ENCODE data around the gene ATP6V1G2. TPM values are rescaled to one million over a fixed set of nuclear protein-coding genes. Genes with fewer than 3 reads are reported as not detected.

Gene ATP6V1G2
- total and polyA plus RNA-seq, 2 of the 4 experiments (the other 2 are of a cell fraction) = 1.4 to 6.5 TPM

DNA sequence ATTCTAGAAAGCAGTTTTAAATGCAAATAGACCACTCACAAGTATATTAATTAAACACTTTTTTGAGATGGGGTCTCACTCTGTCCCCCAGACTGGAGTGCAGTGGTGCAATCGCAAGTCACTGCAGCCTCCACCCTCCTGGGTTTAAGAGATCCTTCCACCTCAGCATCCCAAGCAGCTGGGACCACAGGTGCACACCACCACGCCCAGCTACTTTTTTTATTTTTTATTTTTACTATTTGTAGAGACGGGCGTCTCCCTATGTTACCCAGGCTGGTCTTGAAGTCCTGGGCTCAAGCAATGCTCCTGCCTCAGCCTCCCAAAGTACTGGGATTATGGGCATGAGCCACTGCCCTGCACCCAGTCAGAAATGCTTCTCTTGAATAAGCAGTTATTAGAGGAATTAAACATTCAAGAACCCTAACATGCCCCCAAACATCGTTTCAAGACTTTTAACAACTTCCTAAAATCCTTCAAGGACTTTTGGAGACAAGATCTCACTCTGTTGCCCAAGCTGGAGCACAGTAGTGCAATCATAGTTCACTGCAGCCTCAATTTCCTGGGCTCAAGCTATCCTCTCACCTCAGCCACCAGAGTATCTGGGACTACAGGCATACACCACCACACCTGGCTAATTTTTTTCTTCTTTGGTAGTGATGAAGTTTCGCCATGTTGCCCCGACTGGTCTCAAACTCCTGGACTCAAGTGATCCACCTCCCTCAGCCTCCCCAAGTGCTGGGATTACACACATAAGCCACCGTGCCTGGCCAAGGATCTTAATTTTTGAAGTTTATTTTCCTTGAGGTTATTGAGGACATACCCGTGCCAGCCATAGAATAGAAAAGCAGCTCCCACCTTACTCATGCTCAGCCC is 14.4 kb downstream of the ATP6V1G2 start:
- H3K14ac ChIP-seq (replicated peaks; ENCODE audit: low read depth, low read length) = no peak overlapping the region
- POLR2A ChIA-PET (ENCODE audit: unreplicated experiment) = interaction anchor here (0.6 to 0.7 kb wide), 2 partner anchors 8 to 15 kb away, joined by 4 to 7 read pairs; no protein-coding TSS in a partner anchor
- no CpG with 5 or more reads among the region's 9 CpGs for WGBS, 2 experiments (ENCODE audit: extremely low coverage in 2 of 2, insufficient read length in 1 of 2)
- no peaks in the 10 kb centered on the region for H3K9me3 ChIP-seq (ENCODE audit: control insufficient read depth, insufficient read depth, low read length)
- intact Hi-C loops (cut with micrococcal nuclease) (no loop called here), dilution Hi-C loops (cut with HindIII; ENCODE audit: low sequenced_read_pairs, unreplicated experiment) (no loop called here), in situ Hi-C loops (cut with MboI; ENCODE audit: low sequenced_read_pairs) (no loop called here)
- H2AFZ ChIP-seq (replicated peaks; ENCODE audit: low read length, poor library complexity) = no peak overlapping the region
- H3K4me2 ChIP-seq (ENCODE audit: low read depth, low read length) = no peak overlapping the region
- no peak overlapping the region for H3K4ac ChIP-seq (ENCODE audit: low read depth, low read length)
- CTCF ChIA-PET = interaction anchor here (0.6 to 0.9 kb wide), 2 partner anchors 9 to 64 kb away, joined by 3 to 4 read pairs; partner anchors contain the start of gene DDX39B
- no peak overlapping the region for H3K23ac ChIP-seq (ENCODE audit: low read depth, low read length)
- H3K9me1 ChIP-seq (ENCODE audit: insufficient read depth, low read length) = peaks cover 10% of the 10 kb centered on the region; the same call in 1 of the 2 replicates
- peaks cover 78% of the 10 kb centered on the region for H4K20me1 ChIP-seq (ENCODE audit: insufficient read depth, low read length)
- no peak overlapping the region for H4K91ac ChIP-seq (ENCODE audit: insufficient read depth, low read depth, low read length)
- no peak overlapping the region for H2BK120ac ChIP-seq (ENCODE audit: low read depth, low read length)
- H2BK5ac ChIP-seq (ENCODE audit: low read depth, low read length, poor library complexity, severe bottlenecking) = no peak overlapping the region
- H3K18ac ChIP-seq (ENCODE audit: low read depth, low read length) = no peak overlapping the region
- H2BK20ac ChIP-seq (ENCODE audit: low read depth, low read length) = no peak overlapping the region
- H3K79me1 ChIP-seq (ENCODE audit: low read depth in 1 of 2, low read length in 2 of 2) = peaks cover 36 to 73% of the 10 kb centered on the region in 2 experiments
- no peak overlapping the region for H3K56ac ChIP-seq (ENCODE audit: extremely low read depth, insufficient read depth, low read length)
- no peaks in the 10 kb centered on the region for H3K27me3 ChIP-seq (ENCODE audit: control insufficient read depth, insufficient read depth, low read length)
- H3K27ac ChIP-seq (ENCODE audit: insufficient read depth, low read length) = no peak overlapping the region
- no peak overlapping the region for H3K9ac ChIP-seq (ENCODE audit: low read depth, low read length)
- H2BK15ac ChIP-seq (ENCODE audit: low read depth, low read length) = no peak overlapping the region
- peaks cover 72% of the 10 kb centered on the region for H3K36me3 ChIP-seq (ENCODE audit: control insufficient read depth, insufficient read depth, low read length)
- H3K4me3 ChIP-seq (ENCODE audit: insufficient read depth, low read depth, low read length) = no peak overlapping the region
- DNase-seq (no peak), ATAC-seq (ENCODE audit: low read depth) (no peak)
- peaks cover under 1% of the 10 kb centered on the region; the same call in 1 of the 2 replicates for H3K4me1 ChIP-seq (ENCODE audit: control insufficient read depth, insufficient read depth, low read length)
- H2AK5ac ChIP-seq (ENCODE audit: low read depth, low read length) = no peak overlapping the region
- H2AK9ac ChIP-seq (replicated peaks; ENCODE audit: low read depth, low read length, poor library complexity) = no peak overlapping the region
- no TSS peak for BruUV-seq (replicated peaks)
- H4K8ac ChIP-seq (ENCODE audit: low read depth in 2 of 2, low read length in 2 of 2) = no peak overlapping the region
- no peak for TF ChIP-seq RAD21 (IDR thresholded peaks at IDR 0.05; ENCODE audit: low read length)
- TF ChIP-seq FOS (IDR thresholded peaks at IDR 0.05; ENCODE audit: low read depth, low read length) = no peak
- no peak for TF ChIP-seq MAFK (IDR thresholded peaks at IDR 0.05; ENCODE audit: low read depth, low read length)
- TF ChIP-seq POLR2A (IDR thresholded peaks at IDR 0.05; ENCODE audit: low read depth, low read length) = no peak
- H4K5ac ChIP-seq (ENCODE audit: low read depth, low read length) = no peak overlapping the region
